ENCODE data around the gene MUC15.
"Not testable (repeated sequence)": the region's sequence is repeated elsewhere in the genome, so short reads cannot be mapped to it uniquely, and the experiment has no call there.

The MUC15 gene, protein sequence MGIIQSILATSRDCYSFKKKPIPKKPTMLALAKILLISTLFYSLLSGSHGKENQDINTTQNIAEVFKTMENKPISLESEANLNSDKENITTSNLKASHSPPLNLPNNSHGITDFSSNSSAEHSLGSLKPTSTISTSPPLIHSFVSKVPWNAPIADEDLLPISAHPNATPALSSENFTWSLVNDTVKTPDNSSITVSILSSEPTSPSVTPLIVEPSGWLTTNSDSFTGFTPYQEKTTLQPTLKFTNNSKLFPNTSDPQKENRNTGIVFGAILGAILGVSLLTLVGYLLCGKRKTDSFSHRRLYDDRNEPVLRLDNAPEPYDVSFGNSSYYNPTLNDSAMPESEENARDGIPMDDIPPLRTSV

DNA sequence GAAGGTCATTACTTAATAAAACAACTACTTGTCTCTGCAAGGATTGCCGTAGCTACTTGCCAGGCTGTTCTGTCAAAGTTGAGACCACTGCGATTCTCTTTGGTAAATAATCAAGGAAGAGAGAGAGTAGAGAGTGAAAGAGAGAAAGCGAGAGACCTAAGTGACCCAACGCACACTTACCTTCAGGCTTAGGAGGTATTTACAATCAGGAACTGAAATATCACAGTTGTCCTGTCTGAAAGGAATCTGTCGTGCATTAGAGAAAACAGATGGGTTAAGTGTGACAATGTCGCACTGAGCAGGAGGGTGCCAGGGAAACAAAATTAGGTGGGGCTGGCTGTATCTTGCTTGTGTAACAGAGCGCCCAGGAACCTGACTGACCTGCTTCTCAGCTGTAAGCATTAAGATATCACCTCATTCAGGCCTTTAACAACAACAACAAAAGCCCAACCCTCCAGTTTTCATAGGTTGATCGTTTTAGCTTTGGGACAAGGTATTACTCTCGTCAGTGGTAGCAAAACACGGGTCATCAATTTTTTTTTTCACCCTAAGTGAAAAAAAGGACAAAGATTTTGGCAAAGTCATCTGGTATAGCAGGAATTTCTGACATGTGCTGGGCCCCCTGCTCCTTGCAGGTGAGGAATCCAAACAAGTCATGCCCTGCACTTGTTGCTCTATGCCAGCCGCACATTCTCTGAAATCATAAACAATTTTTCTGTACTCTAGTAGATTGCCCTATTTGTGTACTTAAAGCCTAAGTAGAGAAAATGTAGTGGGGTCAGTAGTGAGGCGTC lies at the start of gene MUC15:
MUC15 (minus strand) TSS at position 403 of the 794 bp plus-strand sequence. CDS start 5,169 bp downstream, outside the sequence.
- no peak for DNase-seq

DNA sequence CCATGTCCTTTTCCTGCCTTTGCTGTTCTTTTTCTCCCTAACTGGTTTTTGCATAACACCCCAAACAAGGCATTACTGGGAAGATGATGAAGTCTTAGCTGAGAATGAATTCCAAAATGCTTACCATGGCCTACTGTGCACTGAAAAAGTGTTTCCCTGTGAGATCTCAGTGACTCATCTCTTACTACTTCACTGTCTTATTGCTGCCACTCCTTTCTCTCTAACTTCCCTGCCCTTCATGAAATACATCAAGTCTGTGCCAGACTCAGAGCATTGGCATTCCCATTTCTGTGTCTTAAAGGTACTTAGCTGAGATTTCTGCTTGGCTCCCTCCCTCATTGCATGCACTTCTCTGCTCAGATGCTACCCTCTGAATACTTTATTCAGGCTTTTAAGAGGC lies 49.1 kb upstream of the MUC15 start:
- DNase-seq: peak; percentile 60

DNA sequence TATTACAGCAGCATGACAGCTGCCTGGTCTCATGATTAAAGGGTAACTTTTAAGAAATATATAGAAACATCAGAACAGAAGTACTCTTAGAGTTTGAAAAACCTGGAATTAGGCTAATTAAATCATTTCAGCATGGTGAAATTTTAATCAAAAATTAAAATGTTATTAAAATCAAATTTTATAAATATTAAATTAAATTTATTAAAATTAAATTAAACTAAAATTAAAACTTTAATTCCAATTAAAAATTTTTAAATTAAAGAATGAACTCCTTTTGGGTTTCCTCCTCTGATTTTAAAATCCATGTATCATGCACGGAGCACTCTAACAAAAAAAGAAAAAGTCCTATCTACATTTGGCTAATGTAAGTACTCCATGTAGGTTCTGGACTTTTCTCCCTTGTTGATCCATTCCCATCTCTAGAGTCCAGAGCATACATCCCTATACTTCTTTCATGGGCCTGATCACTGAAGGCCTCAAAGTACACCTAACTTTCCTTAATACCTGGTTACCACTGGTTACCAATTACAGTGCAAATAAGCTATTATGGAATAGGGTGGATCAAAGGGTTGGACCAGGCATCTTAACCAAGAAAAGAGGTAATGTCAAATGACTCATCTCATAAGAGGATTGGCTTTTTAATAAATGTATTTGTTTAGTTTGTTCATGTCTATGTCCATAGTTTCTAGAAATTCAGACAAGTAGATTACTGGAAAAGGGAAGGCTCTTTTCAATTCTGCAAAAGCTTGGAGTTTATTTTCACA lies 48.4 kb upstream of the MUC15 start:
- no peak for DNase-seq

DNA sequence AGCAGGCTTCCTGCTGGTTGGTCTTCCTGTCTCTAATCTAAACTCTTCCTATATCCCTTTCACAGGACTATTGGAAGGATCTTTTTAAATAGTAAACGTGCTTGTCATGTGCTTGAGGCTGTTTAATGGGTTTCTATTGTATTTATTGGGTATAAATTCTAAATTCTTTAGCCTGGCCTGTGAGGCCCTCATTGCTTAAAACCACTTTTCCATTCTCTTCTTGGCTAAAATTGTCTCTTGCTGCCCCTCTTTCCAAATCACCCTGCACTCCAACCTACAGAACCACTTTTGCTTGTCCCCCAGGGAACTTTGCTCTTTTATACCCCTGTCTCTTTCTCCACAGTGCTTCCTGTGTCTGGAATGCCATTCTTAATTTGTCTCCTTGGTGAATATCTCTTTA lies 46.4 kb upstream of the MUC15 start:
- DNase-seq: no peak

DNA sequence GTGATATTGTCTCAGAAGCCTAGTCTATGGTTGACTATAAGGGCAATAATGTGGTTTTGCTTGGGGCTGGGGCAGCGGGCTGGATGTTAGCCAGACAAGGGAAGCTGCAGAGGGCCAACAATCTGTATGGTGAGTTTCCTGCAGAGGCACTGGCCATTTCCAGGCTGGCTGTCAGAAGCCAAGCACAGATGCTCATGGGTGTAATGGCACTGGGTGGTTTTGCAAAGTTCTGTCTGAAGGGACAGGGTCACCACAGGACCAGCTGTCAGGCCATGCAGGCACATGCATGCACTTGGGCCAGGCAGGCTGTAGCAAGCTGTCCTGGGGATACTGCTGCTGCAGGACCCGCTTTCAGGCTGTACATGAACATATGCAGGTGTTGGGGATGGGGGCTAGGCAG lies 41.7 kb upstream of the MUC15 start:
- no peak for DNase-seq

DNA sequence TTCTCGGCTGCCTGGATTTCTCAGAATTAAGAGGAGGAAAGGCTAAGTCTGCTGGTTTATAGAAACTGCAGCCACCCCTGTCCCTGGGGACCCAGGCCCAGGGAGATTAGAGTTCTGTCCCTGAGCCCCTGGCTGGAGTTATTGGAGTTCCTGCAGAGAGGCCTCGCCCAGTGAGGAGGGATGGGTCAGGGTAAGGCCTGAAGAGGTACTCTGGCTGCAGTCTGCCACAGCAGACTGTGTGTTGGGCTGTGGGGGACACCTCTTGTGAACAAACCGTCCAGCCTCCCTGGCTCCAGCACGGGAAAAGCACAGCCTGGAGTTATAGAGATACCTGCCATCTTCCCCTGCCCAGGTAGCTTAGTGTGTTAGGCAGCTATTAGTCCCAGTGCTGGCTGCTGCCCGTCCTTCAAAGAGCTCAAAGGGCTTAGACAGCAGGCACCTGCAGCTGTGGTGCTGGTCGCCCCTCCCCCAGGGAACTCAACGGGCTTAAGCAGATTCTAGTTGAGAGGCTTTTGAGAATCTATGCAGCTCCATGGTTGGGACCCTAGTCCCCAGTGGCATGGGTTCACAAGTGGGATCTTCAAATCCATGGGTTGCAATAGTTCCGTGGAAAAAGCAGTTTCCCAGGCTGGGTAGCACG lies 36.6 kb upstream of the MUC15 start:
- no peak for DNase-seq

DNA sequence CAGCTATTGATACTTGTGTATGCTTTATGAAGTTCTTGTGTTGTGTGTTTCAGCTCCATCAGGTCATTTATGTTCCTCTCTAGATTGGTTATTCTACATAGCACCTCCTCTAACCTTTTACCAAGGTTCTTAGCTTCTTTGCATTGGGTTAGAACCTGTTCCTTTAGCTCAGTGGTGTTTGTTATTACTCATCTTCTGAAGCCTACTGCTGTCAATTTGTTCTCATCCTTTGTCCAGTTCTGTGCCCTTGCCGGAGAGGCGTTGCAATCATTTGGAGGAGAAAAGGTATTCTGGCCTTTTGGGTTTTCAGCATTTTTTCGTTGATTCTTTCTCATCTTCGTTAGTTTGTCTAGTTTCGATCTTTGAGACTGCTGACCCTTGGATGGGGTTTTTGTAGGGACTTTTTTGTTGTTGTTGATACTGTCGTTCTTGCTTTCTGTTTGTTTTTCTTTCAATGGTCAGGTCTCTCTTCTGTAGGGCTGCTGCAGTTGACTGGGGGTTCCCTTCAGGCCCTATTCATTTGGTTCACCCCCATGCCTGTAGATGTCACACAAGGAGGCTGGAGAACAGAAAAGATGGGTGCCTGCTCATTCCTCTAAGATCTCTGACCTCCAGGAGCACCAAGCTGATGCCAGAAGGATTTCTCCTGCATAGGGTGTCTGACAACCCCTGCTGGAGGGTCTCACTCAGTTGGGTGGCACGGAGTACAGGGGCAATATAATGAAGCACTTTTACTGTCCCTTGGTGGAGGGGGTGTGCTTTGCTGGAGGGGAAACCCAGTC lies 35.9 kb upstream of the MUC15 start:
- no peak for DNase-seq

DNA sequence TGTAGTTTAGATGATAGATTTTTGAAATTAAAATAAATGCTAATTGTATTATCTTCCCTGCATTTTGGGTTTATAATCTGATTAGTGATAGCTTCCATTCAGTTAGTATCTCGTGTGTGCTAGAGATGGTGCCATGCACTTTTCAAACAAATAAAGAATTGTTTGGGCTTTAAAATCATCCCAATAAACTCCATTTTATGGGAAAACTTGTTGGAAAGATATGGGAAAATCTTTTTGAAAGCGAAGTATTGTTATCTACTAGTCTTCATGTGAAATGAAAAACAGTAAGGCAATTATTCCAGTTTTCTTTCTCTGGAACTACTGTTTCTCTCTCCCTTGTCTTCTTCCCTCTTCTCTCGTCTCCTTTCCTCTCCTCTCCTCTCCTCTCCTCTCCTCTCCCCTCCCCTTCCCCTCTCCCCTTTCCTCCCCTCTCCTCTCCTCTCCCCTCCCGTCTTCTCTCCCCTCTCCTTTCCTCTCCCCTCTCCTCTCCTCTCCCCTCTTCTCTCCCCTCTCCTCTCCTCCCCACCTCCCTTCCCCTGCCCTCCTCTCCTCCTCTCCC lies 27.9 kb upstream of the MUC15 start:
- no peak for DNase-seq

DNA sequence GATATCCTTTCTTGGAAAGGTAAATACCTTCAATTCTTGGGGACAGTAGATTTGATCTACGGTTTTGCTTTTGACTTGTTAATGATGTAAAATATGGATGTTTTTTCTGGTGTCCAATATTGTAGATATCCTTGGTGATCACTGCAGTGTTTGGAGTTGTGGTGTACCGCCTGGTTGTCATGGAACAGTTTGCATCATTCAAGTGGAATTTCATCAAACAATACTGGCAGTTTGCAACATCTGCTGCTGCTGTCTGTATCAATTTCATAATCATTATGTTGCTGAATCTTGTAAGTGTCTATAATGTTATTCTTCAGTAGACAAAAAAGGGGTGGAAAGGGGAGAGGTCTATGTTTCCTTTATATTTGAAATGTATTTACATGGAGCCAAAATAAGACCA lies 27.4 kb upstream of the MUC15 start:
- DNase-seq: no peak

DNA sequence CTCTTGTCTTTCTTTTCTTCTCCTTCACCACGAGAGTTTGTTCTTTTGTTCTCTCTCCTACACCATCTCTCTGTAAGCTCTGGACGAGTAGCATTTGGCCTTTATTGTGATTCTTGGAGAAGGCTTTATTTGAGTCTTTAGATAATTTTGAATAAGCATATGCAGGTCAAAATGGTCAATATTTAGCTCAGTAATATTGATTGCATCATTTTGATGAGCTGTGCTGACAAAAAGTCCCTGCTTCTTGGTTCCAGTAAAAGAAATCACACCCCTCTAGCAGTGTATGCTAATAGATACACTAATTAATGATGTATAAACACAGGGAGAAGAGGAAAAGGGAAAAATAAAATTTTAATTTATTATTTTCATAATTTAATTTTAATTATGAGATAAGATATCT lies 25.8 kb upstream of the MUC15 start:
- DNase-seq: no peak

DNA sequence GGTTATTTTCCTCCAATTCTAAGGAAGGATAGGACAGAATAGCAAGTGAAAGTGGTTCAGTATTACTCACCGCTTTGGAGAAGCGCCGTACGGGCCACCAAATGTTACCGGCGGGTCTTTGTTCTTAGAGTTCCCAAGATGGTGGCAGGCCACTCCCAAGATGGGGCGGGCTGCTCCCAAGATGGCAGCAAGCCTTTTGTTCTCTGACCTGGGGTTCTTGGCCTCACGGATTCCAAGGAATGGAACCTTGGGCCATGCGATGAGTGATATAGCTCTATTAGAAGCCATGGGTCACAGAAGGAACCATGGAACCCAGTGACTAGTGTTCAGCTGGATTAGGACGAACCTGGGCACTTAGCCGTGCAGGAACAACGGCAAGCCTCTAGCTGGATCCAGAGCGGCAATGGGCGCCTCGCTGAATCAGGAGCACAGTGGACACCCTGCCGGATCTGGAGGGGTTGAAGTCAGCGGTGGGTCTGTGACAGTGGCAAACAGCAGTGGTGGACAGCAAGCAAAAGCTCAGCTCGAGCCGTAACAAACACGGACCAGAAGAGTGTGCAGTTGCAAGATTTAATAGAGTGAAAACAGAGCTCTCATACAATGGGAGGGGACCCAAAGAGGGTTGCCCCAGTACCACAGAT lies 25.1 kb upstream of the MUC15 start:
- not testable (repeated sequence) for DNase-seq

DNA sequence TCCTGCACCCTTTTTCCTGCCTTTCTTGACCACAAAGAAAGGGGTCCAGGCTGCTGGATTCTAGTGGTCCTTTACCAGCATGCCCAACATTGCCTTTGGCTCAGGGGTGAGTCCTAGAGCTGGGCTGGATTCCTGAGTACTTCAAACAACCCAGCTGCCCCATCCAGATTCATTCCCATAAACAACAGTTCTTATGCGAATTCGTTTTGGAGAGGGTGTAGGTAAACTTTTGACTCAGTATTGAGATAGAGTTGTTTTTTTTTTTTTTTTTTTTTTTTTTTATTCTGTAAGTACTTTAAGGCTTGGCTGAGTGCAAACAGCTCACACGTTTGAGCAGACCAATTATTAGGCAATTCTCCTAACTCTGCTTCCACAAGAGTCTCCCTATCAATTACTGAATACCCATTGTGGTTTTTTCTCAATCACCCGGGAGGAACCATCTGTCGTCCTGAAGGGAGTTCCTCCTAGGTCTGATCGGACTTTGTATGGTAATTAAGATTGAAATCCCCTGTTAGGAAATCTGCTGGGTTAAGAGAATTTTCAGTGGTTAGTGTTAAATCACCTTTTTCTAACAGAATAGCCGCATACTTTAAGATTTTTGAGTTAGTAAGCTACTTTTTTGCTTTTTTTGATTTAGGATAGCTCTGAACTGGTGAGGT lies 23.3 kb upstream of the MUC15 start:
- not testable (repeated sequence) for DNase-seq

DNA sequence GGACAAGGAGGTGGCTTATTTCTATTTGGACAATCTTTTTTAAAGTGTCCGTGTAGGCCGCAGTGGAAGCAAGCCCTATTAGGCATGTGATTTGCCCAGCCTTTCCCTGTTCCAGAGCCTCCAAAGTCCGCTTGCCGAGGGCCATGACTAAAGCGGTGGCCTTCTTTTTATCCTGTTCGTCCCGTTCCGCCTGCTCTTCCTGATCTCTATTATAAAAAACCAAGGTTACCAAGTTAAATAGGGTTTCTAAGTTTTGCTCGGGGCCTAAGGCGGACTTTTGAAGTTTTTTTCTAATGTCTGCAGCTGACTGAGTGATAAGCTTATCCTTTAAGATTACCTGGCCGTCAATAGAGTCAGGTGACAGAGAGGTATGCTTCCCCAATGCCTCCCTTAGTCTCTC lies 21.6 kb upstream of the MUC15 start:
- no peak for DNase-seq

DNA sequence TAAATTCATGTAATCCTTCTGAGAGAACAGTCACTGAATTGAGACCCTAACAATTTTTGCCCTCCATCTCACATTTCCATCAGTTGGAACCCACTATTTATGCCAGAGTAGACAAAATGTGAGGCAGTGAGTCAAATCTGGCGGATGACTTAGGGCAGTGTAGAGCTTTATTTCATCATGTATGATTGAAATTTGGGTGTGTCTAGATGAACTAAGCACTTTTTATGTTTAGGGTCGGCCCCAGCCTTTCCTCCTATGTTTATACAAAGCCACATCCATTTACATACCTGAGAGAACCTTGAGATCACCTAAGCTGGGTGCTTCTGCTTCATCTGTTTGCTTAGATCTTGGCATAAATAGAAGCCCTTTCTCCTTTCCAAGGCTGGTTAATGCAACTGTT lies 15.0 kb upstream of the MUC15 start:
- no peak for DNase-seq

DNA sequence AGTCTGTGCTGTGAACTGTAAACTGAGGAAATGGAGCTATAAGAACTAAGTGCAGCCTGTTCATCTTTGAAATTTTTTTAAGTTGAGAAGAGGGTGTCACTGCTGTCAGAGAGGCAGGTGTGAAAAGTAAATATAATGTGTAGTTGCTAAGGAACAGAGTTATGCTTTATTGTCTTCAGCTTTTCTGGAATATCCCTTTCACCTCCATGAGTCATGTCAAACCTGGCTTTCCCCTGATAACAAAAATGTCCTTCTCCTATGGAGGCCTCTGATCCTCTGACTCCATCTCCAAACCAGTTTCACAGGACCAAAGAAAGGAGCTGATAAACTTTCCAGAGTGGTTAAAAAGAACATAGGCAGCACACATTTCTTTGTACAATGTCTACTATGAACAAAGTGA lies 12.8 kb upstream of the MUC15 start:
- DNase-seq: no peak

DNA sequence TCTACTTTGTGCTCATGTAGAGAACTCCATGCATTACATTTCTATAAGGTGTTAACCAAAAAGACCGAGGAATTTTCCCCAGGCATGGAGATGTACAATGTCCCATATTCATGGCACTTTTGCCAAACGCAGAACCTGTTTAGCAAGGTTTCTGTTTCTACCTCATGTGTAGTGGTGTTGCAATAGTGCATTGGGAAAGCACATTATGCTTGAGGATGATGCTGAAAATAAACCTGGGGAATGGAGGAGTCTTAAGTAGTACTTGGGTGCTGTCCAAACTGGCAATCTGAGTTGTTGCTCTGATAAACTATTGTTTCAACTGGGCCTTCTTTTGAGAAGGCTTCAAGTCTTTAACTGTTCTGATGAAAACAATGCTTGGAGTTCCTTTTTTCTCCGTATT lies 11.5 kb upstream of the MUC15 start:
- no peak for DNase-seq

DNA sequence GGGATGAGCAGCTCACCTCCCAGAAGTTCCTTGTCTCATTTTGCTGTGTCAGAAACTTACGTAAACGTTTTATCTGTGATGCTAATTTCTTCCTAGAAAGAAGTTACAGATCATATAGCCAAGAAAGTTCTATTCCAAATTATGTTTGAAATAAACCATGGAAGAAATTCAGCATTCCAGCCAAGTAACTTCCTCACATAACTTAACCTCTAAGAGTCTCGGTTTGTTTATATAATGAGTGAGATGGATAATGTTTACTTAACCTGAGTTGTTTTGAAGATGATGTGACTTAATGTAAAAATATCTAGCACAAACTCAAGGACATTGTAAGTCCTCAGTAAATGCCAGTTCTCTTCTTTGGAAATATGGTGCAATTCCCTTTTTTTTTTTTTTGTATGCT lies 8.9 kb upstream of the MUC15 start:
- DNase-seq: peak; percentile 57

DNA sequence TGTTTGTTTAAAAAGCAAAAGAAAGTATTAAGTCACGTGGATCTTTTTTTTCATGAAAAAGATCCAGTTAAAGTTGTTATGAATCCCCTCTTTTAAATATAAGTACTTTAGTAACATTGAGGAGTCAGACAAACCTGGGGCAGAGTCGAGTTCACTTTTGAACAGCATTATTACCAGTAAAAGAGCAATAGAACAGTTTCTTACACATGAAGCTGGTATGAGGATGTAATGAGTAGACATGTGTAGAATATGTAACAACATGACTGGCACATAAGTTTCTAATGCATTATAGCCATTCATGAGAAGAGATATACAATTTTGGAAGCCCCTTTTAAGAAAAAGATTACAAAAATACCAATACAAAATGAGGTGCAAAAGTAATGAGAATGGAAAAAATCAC lies 7.6 kb upstream of the MUC15 start:
- no peak for DNase-seq

DNA sequence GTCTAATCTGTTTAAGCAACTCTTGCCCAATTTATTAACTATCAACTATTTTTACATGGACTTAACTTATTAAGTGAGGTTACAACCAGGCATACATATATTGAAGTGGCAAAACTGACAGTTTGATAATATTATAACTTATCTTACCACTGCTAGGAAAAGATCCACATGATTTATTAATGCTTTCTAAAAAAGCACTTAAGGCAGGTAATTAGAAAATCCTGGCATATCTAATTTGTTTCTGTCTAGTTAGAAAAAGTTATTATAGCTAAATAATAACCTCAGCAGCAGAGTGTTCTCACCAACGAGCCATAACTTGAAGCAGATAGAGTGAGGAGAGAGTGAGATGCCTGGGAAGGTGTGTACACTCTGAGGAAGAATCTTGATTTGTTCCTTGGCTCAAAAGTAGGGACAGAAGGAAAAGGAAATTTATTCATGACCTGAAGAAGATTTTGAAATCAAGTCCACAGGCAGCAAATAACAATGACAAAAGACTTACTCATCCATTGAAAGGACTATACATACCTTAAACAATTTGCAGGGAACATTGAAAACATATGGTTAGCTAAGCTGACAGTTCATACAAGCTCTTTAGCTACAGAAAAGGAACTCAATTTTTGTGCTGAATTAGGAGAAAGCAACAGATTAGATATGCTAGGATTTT lies 7.1 kb upstream of the MUC15 start:
- DNase-seq: no peak

DNA sequence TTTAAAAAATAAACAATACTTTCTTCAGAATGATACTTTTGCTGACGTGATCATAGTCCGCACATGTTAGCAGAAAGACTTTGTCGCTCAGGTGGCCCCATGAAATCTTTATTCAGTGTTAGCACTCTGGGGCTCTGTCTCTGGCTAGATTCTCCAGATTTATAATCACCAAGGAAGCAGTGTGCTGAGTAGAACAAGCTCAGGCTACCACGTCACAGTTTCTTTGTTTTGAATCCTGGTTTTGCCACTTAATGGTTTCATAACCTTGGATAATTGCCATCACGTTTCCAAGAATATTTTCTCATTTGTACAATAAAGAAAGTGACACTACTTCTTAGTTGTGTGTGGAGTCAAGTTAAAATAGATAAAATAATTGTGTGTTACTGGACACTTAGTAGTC lies 3.9 kb upstream of the MUC15 start:
- no peak for DNase-seq

Data from kidney glomerular epithelial cell (primary cell).